D341Med (cell line): Measurements from ENCODE around the gene RMC1.
"Not testable (repeated sequence)": the region's sequence is repeated elsewhere in the genome, so short reads cannot be mapped to it uniquely, and the experiment has no call there.

ENCODE experiments used
- DNase-seq: peaks from one replicate; pipeline ENCODE4 v3.0.0; 2012; ENCODE audit warnings: low spot score

The RMC1 gene

DNA sequence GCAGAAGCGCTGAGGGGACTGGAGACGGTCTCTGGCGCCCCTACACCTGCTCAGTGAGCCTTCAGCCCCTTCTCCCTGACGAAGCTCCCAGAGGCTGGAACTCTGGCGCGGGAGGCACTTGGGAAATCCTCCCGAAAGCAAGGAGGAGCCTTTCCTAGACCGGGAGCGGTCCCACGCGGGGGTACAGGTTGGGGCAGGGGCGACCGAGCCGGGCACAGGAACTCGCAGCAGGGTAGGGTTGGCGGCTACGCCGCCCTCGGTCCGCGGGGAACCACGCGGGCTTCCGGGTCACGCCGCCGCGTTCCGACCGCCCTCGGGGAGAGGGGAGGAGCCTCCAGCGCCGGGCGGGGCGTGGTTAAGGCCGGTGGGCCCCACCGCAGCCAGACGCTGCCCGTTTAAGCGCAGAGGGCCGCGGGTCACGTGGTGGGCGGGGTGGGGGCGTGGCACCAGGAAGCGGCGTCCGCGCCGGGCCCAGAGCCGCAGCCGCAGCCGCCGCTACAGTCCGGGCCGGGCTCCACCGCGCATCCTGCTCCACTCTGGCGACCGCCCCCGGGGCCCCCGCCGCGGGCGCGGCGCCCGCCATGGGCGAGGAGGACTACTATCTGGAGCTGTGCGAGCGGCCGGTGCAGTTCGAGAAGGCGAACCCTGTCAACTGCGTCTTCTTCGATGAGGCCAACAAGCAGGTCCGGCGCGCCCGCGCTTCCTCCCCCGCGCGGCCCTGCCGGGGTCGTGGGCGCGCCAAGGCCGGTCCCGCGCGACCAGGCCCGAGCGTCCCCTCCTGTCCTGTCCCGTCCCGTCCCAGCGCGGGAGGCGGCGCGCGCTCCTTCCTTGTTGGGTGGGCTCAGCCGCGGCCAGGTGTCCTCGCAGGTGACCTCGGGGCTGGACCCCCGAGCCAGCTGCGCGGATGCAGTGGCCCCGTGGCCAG, at the start of gene RMC1:
Gene RMC1 (plus strand): TSS at position 474 of the 925 bp plus-strand sequence. CDS start 108 bp downstream, at position 582.
- peak; percentile 100 for DNase-seq

DNA sequence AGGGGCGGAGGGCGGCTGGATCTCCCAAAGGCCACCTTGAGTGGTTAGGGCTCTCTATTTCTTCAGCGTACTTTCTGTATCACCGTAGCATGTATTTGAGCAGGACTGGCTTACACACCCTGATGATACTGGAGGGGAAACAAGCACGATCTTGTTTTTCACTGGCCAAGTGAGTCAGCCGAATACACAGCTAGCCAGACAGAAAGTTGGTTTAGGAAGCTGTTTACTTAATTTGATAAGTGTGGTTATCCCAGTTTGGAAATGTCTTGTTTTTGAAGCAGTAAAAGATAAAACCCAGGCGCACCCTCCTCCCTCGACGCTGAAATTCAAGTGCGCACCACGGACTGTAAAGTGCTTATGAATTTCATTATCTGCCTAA, 49.6 kb upstream of the RMC1 start:
- DNase-seq, result no peak

DNA sequence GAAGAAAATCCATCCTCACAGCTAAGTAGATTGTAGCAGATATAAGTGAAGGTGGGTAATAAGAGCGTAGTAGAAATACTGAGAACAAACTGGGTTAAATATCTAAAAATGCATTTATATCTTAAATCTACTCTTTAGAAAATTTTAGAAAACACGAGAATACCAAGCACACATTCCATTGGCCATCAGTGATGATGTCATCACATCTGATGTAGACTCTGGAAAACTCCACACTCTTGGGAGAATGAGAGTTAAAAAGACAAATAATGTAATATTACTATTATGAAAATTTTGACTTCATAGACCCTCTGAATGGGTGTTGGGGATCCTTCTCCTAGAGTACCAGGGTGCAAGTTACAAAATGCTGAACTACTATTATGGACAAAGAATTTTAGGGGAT, 46.5 kb upstream of the RMC1 start:
- no peak for DNase-seq

DNA sequence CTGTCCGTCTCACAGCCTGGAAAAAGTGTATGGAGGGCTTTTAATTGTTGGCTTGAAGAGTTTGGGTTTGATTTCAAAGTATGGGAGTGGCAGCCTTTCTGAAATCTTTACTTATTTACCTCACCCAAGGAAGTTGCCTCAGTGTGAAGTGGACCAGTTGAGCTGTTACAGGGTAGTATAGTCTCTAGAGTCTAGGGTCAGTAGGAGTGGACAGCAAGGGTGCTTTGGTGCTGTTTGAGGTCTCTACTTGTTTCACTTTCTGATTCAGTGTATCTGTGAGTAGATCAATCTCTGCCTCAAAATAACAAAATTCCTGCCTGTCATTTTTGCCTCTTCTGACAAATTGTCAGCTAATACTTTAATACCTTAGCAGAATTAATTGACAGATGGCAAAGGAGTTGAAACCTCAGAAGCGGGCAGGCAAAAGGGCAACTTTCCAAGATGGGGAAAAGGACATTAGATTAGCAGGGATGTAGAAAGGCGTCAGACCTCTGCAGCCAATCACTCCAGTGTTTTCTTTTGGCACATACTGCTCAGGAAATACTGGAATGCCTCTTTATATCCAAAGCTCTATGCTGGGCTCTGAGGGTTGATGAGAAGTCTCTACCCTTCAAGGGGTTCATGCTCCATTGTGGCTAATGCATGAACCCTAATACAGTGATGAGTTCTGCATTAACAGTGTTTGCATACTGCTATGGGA, 44.3 kb upstream of the RMC1 start:
- peak; percentile 73 for DNase-seq

DNA sequence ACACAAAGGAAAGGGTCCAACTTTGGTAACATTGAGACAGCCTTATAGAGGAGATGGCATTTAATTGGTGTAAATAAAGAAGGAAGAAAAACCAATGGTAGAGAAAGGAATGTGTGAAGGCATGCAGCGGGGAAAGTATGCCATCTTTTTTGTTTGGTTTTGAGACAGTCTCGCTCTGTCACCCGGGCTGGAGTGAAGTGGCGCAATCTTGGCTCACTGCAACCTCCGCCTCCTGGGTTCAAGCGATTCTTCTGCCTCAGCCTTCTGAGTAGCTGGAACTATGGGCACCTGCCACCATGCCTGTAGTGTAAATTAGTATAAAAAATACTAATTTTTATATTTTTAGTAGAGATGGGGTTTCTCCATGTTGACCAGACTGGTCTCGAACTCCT, 43.8 kb upstream of the RMC1 start:
- no peak for DNase-seq

DNA sequence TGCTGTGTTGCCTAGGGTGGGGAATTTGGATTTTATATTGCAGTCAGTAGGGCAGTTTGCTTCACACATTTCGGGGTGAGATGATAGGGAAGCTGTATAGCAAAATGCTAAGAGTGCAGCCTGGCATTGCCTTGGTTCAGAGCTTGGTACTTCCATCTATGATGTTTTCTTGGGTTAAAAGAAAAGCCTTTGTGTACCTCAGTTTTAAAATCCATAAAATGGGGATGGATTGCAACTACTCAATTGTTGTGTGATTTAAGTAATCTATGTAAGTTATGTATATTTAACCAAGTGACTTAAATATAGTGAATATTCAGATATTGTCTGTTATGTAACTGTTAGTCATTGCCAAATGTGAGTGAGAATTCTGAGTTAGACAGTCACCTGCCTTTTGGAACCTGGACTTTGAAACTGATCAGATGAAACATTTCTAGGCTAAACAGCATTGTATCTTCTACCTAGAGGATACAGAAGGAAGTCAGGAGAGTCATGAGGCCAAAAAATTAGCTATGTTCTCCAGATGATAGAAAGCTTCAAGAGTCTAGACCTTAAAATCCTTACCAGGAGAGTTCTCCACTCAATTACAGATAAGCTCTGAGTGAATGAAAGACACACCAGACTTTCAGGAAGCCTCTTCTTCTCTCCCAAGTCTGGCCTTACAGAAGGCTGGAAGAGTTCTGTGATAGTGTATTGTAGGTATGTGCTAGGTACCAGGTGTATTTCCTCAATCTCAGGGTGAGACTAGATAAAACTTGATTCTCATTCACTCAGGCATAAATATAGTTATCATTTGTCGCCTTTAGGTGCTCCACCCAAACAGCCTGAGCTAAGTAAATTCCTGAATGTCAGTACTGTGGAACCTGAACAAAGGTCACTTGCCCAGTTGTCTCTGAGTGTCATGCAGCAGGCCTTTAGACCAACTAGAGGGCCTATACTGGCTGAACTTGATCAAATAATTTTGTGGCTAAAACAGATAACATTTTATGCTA, 42.7 kb upstream of the RMC1 start:
- DNase-seq, result no peak

DNA sequence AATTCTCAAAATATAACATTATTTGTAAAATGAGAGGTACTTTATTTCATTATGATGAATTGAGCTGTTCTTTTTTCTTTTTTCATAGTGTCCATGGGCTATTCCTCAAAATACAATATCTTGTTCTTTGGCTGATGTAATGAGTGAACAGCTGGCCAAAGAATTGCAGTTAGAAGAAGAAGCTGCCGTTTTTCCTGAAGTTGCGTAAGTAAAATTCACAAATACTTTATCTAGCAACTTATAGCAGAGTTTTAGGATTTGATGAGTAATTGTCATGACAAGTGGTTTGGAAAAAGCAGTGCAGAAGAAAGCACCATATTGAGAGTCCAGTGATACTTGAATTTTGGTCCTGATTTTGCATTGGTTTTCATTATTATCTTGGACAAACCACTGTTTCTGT, 40.4 kb upstream of the RMC1 start:
- no peak for DNase-seq

DNA sequence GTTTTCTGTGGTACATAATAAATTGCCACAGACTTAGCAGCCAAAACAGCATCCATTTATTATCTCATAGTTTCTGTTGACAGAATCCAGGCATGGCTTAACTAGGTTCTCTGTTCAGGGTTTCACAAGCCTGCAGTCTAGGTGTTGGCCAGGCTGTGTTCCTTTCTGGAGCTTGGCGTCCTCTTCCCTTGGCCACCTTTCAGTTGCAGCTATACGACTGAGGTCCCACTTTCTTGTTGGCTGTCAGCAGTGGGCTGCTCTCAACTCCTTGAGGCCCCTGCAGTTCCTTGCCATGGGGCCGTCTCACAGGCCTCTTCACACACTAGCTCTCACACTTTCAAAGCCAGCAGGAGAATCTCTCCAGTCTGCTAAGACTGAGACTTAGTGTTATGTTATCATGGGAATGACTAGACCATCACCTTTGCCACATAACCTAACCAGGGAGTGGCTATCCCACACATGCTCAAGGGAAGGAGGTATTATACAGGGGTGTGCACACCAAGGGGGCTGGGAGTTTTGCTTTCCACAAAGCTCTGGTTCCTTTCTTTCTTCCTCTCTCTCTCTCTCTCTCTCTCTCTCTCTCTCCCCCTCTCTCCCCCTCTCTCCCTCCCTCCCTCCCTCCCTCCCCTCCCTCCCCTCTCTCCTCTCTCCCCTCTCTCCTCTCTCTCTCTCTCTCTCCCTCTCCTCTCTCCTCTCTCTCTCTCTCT, 34.4 kb upstream of the RMC1 start:
- no peak for DNase-seq

DNA sequence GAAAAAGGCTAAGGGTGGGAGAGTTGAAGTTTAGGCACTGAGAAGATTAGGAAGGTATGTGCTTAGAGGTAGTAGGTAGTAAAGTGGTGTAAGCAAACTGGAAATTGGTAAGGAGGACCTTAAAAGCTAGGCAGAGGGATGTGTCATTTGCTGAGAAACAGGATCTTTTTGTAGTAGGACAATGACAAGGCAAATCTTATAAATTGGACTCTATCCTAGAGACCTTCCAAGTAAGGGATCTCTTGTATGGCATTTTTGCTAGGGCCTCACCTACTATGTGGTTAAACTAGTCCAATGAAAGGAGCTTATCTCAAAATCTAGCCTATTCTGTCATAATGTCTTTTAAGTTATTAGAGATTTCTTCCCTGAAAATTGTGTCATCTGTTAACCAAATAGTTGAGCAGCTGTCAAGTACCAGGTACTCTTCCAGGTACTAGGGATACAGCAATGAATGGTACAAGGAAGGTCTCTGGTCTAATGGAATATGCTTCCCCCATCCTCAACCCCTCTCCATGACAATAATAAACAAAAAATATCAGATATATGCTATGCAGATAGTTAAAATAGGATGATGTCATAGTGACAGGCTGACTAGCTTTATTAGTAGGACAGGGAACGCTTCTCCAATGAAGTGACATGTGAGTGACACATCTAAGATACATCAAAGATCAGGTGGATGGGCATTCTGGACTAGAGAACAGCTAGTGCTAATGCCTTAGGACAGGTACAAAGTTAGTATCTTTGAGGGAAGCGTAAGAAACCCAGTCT, 32.5 kb upstream of the RMC1 start:
- DNase-seq, result no peak

DNA sequence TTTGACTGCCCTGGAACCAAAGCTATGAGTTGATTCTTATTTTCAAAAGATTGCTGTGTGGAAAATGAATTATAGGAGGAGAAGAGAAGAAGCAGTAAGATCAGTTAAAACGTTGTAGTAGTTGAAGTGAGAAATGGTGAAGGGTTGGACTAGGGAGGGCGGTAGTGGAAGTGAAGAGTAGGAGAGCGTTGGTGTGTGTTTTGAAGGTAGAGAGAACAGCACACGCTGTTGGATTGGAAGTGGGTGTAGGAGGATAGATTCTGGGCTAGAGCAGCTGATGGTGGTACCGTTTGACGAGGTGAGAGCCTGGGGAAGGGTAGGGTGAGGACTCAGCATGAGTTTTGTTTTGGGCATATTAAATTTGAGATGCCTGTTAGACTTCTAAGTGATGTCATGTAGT, 31.8 kb upstream of the RMC1 start:
- no peak for DNase-seq

DNA sequence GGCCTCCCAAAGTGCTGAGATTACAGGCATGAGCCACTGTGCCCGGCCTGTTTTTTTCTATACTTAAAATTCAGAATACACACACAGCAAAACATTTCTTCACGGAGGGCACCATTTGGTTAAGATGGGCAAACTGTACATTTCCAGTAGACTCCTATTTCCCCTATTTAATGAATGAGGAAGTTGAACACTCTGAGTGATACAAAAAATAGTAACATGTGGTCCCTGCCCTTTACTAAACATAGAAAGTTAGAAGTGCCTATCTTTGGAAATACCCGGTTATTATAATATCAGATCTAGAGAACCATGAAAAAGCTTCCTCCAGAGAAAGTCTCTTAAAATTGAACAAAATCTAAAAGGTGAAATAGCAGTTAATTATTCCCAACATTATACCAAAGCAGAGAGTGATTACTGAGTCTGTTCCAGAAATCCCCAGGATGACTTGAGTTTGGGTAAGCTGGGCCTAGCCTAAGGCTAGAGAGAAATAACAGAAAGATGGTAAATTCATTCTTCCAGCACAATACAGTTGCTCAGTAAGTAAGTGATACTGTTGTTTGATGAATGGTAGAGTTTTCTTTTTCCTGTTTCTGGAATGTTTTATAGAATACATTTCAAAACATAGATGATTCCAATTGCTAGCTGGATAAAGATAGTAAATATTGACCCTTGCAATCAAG, 23.3 kb upstream of the RMC1 start:
- no peak for DNase-seq

DNA sequence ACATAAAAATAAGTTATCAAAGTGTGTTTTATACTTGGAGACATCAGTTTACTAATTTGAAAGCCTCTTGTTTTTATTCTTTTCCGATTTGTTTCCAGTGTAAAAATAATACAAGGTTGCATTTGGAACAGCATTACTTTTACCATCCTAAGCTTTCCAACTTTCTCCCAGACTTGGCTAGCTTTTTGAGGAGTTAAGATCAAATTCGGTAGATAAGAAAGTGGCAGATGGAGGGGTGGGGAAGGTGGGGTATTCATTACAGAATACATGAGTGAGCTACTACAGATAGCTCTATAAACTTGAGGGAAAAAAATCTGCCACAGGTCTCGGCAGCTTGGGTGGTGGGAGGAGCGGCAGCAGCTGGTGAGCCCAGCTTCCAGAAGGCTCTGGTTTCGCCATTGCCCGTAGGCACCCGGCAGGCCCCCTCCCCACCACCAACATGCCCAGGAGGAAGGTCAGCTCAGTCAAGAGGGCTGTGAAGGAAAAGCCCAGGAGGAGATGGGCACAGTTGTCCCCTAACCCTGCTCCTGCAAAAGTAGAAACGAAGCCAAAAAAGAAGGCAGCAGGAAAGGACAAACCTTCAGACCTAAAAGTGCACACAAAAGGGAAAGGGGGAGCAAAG, 18.6 kb upstream of the RMC1 start:
- DNase-seq, result peak; percentile 45

DNA sequence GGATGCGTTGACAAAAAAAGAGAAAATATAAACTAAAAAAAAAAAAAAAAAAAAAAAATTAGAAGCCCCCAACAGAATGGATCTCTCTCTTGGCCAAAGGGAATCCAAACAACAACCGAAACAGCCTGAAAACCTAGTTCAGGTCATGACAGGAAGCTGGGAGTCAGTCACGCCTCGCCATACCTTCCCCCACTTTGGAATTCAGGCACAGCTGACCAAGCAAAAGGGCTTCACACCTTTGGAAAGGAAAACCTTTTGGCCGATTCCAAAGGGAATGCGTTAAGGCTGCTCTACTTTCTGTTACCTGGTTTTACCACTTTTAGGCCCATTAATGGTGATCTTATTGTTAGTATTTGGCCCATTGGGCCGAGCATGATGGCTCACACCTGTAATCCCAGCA, 17.9 kb upstream of the RMC1 start:
- DNase-seq, result no peak

DNA sequence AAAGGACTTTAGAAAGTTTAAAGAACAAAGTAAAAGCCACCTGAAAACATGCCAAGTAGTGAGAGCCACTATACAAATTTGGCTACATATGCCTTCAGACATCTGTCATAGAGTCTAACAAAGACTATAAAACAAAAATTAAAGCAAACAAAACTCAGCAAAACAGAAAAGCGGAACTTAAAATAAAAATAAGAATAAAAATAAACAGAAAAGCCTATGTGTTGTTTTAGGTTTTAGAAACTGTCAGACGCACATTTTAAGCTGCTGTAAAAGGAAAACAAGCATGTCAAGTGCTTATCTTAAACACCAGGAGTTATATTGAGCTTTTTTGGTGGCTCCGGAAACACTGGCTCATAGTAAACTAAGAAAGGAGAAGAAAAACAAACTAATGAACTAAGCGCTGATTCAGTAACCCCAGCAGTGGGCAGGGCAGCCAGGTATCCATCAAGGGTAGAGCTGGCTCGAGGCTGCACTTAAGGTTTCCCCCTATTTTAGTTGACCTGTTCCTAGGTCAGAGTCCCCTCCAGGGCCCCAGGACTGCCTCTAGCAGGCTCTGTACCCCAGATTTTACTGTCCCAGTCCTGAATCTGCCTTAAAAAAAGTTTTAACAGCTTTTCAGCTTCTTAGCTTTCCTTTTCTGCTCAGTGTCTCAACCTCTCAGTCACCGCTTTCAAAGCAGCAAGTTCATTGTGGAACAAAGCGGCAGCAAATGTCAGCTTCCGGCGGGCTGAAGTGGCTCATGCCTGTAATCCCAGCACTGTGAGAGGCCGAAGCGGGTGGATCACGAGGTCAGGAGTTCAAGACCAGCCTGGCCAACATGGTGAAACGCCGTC, 15.4 kb upstream of the RMC1 start:
- no peak for DNase-seq

DNA sequence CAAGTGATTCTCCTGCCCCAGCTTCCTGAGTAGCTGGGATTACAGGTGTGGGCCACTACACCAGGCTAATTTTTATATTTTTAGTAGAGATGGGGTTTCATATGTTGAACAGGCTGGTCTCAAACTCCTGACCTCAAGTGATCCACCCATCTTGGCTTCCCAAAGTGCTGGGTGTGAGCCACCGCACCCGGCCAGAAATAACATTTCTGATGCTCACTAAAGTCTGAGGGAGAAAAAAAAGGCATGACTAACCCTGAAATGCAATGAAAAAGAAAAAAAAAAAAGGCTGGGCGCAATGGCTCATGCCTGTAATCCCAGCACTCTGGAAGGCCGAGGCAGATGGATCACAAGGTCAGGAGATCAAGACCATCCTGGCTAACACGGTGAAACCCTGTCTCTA, 13.7 kb upstream of the RMC1 start:
- DNase-seq, result not testable (repeated sequence)

DNA sequence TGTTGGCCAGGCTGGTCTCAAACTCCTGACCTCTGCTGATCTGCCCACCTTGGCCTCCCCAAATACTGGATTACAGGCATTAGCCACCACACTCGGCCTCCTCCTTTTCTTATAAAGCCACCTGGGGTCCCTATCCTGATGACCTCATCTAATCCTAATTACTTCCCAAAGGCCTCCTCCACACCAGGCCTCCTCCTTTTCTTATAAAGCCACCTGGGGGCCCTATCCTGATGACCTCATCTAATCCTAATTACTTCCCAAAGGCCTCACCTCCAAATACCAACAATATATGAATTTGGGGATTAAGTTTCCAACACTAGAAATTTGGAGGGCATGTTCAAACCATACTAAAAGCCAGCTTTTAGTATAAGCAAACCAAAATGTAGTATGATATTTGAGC, 9.7 kb upstream of the RMC1 start:
- peak; percentile 42 for DNase-seq

DNA sequence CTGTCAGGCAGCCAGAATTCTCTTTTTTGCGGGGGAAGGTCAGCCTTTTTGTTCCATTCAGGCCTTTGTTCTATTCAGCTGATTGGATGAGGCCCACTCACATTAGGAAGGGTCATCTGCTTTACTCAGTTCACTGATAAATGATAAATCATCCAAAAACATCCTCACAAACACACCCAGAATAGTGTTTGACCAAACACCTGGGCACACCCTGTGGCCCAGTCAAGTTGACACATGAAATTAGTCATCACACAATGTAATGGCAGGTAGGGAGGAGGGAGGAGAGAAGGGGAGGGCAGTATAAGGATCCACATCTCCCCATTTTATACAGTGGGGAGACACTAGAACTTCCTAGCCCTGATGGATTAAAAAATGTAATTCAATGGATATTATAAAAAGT, 8.3 kb upstream of the RMC1 start:
- no peak for DNase-seq

DNA sequence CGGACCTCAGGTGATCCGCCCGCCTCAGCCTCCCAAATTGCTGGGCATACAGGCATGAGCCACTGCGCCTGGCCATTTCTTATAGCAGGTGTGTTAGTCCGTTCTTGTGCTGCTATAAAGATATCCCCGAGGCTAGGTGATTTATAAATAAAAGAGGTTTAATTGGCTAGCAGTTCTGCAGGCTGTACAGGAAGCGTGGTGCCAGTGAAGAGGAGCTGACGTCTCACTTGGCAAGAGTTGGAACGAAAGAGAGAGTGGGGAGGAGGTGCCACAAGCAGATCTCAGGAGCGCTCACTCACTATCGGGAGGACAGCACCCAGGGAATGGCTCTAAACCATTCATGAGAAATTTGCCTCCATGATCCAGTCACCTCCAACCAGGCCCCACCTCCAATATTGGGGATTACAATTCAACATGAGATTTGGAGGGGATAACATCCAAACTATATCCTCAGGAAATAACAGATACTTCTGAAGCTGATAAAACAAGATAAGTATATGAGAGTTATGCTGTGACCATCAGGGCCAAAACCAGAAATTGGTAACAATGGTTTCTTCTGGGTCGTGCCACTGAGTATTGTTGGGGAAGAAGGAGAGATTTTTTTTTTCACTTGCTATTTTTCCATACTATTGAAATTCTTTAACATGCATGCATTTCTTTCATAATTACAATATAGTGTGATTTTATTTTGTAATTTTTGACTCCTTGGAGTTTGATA, 7.4 kb upstream of the RMC1 start:
- DNase-seq, result no peak
